NCI-H524 (cell line): ENCODE measurements around the gene DMAC2.
"Not testable (repeated sequence)": the region's sequence is repeated elsewhere in the genome, so short reads cannot be mapped to it uniquely, and the experiment has no call there.

Experiments used
- DNase-seq, 2 experiments: peaks; one replicate each; lab custom pipeline; 2025; lab: John Stamatoyannopoulos, UW

The DMAC2 gene

GRCh38 chr19:41442473-41443355, 3.0 kb upstream of the DMAC2 start, which contains the start of gene ERICH4:
TSS of gene ERICH4 (plus strand) at chr19:41443156. CDS start at chr19:41443170, 14 bp downstream.
- DNase-seq: no peak

DNA sequence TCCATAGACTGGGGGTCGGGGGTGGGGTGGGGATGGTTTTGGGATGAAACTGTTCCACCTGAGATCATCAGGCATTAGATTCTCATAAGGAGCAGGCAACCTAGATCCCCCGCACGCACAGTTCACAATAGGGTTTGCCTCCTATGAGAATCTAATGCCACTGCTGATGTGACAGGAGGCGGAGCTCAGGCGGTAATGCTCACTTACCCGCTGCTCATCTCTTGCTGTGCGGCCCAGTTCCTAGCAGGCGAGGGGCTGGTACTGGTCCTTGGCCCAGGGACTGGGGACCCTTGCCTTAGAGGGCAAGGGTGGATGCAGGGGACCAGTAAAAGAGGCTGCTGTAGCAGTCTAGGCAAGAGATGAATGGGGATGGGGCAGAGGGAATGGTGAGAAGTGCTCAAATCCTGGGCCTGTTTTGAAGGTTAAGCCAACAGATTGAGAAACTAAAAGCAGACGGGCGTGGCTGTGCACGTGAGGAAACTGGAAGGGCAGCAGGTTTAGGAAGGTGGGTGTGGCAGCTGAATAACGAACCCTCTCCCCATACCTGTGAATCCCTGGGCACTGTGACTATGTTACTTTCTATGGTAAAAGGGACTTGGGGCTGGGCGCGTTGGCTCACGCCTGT, 1.7 kb upstream of the DMAC2 start:
- no peak for DNase-seq

- no peak for DNase-seq
These were observed 1.7 kb downstream of the DMAC2 start for GRCh38 chr19:41437944-41438574.

DNA sequence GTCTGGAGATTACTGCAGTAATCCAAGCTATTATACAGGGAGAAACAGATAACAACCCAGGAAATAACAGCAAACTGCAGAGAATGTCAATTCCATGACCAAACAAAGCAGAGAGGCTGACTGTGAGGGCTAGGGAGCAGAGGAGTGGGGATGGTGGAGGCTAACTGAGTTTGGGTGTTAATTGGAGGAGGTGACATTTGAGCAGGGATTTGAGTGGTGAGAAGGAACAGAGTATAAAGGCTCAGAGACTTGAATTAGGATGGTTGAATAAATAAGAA, 3.1 kb downstream of the DMAC2 start:
- no peak for DNase-seq

- DNase-seq: no peak
These were observed 3.6 kb downstream of the DMAC2 start for GRCh38 chr19:41435936-41436673.

DNA sequence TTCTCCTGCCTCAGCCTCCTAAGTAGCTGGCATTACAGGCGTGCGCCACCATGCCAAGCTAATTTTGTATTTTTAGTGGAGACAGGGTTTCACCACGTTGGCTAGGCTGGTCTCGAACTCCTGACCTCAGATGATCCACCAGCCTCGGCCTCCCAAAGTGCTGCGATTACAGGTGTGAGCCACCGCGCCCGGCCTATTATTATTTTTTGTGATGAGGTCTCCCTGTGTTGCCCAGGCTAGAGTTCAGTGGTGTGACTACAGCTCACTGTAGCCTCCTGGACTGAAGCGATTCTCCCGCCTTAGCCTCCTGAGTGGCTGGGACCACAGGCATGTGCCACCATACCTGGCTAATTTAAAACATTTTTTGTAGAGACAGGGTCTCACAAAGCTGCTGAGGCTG, 4.3 kb downstream of the DMAC2 start:
- not testable (repeated sequence) for DNase-seq

- no peak for DNase-seq
These were observed 5.3 kb downstream of the DMAC2 start for GRCh38 chr19:41434450-41434849.

GRCh38 chr19:41433171-41433570, 6.5 kb downstream of the DMAC2 start:
- DNase-seq: no peak

- DNase-seq: peak in 1 of 2 experiments; percentile 24
These were observed 8.0 kb downstream of the DMAC2 start for GRCh38 chr19:41431426-41432386.

GRCh38 chr19:41430922-41431321, 8.8 kb downstream of the DMAC2 start:
- no peak for DNase-seq

DNA sequence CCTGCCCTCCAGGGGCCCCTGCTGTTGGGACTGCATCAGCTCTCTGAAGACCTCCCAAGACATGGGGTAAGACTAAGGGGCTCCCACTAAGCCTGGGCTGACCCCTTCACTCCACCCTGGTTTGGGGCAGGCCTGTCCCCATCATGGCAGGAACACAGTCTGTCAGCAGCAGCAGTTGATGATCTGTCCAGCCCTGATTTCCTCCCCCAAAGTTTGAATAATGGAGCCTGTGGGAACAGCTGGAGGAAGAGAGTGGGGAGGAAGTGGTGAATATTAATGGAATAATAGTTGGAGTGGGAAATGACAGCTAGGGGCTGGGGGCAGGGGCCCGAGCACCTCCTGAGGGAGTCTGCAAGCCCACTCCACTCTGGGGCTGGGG, 11.2 kb downstream of the DMAC2 start:
- no peak for DNase-seq

- no peak for DNase-seq
These were observed 11.8 kb downstream of the DMAC2 start for GRCh38 chr19:41427647-41428480.

DNA sequence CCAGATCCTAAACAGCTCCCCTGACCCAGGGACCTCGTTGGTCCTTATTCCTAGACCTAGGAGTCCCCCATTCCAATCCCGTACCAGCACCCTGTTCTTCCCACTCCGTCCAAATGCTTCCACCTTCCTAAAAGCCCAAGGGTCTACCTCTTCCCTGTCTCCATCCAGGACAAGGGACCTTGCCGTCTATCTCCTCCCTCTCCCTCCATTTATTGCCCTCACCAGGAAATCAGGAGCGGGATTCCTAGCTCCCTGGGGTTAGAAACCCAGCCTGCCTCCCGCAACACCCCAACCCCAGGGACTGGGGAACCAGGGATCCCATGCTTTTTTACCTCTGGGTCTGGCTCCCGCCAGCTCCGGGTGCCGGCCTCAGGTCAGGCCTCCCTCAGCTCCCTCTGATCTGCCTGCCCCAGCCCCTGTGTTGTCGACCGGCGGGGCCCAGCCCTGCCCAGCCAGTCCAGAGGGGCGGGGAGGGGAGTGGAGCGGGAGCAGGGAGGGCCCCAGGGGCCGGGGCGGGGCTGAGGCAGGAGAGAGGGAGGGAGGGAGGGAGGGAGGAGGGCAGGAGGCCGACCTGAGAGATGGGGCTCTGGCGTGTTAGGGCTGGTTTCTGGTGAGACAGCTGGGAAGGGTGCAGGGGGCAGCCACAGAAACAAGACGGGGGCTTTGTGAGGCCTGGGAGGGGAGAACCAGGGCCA, 12.6 kb downstream of the DMAC2 start, which contains the start of gene B3GNT8:
Gene B3GNT8, minus strand, starts transcription at position 423 of the 695 bp plus-strand sequence. CDS start 596 bp downstream, outside the sequence.
- DNase-seq: no peak

- no peak for DNase-seq
These were observed 13.4 kb downstream of the DMAC2 start for GRCh38 chr19:41426116-41426841.

- DNase-seq: no peak
These were observed 14.3 kb downstream of the DMAC2 start for GRCh38 chr19:41425174-41426115.

DNA sequence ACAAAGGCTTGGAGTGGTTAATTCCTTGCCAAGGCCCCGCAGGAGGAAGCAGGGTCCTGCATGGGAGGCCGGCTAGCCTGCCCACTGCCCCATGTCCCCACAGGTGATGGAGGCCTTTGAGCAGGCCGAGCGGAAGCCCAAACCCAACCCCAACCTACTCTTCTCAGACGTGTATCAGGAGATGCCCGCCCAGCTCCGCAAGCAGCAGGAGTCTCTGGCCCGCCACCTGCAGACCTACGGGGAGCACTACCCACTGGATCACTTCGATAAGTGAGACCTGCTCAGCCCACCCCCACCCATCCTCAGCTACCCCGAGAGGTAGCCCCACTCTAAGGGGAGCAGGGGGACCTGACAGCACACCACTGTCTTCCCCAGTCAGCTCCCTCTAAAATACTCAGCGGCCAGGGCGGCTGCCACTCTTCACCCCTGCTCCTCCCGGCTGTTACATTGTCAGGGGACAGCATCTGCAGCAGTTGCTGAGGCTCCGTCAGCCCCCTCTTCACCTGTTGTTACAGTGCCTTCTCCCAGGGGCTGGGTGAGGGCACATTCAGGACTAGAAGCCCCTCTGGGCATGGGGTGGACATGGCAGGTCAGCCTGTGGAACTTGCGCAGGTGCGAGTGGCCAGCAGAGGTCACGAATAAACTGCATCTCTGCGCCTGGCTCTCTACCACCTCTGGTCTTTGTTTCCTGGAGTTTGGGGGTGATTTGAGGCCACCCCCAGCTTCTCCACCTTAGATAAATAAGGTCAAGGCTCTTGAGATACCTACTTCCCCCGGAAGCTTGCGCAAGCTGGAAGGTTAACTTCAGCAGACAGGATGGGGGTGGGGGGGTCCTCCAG, 15.2 kb downstream of the DMAC2 start:
- DNase-seq: no peak

- no peak for DNase-seq
These were observed 16.8 kb downstream of the DMAC2 start for GRCh38 chr19:41422955-41423354.
